Suprapubic skin (tissue), 3 donors: ENCODE results near the gene SETD2.

Source experiments
- POLR2A ChIP-seq, 2 donors: fragments of 450-650 bp; IDR thresholded peaks; one replicate each; pipeline ENCODE4 v1.6.1; 2017; ENCODE audit warnings: antibody characterized with exemption in 2 of 2, mild to moderate bottlenecking in 2 of 2, moderate library complexity in 2 of 2
- TF ChIP-seq, protein P1 (sequence below), 2 donors: fragments of 200-600 bp in 1 of 2; fragments of 450-650 bp in 1 of 2; sonication (generic) in 1 of 2; IDR thresholded peaks; one replicate each; pipeline ENCODE4 v1.5.1; 2016 to 2019; ENCODE audit warnings: antibody characterized with exemption in 2 of 2, mild to moderate bottlenecking in 1 of 2, moderate library complexity in 1 of 2

GRCh38 chr3:47008851-47009224 is 155.1 kb downstream of the SETD2 start:
- TF ChIP-seq POLR2A (IDR thresholded peaks at IDR 0.05), result no peak
- TF ChIP-seq, protein P1, sequence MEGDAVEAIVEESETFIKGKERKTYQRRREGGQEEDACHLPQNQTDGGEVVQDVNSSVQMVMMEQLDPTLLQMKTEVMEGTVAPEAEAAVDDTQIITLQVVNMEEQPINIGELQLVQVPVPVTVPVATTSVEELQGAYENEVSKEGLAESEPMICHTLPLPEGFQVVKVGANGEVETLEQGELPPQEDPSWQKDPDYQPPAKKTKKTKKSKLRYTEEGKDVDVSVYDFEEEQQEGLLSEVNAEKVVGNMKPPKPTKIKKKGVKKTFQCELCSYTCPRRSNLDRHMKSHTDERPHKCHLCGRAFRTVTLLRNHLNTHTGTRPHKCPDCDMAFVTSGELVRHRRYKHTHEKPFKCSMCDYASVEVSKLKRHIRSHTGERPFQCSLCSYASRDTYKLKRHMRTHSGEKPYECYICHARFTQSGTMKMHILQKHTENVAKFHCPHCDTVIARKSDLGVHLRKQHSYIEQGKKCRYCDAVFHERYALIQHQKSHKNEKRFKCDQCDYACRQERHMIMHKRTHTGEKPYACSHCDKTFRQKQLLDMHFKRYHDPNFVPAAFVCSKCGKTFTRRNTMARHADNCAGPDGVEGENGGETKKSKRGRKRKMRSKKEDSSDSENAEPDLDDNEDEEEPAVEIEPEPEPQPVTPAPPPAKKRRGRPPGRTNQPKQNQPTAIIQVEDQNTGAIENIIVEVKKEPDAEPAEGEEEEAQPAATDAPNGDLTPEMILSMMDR (IDR thresholded peaks at IDR 0.05), result no peak
